Heart left ventricle (tissue), 13 donors: ENCODE measurements around the gene UST.

Experiments used
- CTCF ChIP-seq, 12 donors: fragments of 200-600 bp; sonication (generic) in 4 of 12; IDR thresholded peaks; one replicate each; pipeline versions ENCODE4 v1.5.0 to v1.8.0; 2018 to 2022; ENCODE audit warnings: antibody characterized with exemption in 12 of 12, mild to moderate bottlenecking in 5 of 12
- POLR2A ChIP-seq, 2 donors: fragments of 450-650 bp; IDR thresholded peaks; one replicate each; pipeline ENCODE4 v1.6.1; 2017; ENCODE audit warnings: antibody characterized with exemption in 2 of 2, mild to moderate bottlenecking in 2 of 2, moderate library complexity in 2 of 2
- donor health status: ischemic (EF 13 %, LVEDD 7.1; RV severe dilation, severe dysfunction).
- donor health status: DM: no; HTN: yes; CAD: no.
- donor health status: DM: no; HTN: no; CAD: no.
- donor health status: ischemic (EF 25% LVEDD 6.9; RV normal size, moderate dysfunction).
- donor health status: ischemic (EF 25% LVEDD 5.7; RV mildly dilated, moderate dysfunction).
- donor health status: ischemic (EF 35%, LVEDD 5.7; RV mildly dilated, moderate dysfunction).
- donor health status: nonischemic (EF 11% LVEDD 7.7; RV severe dilation, severe dysfunction).
- donor health status: DM: yes; HTN: yes; CAD: no.
- donor health status: PGD.
- donor health status: ischemic (EF 29% LVEDD 5.4; RV normal size, mild dysfunction).
- donor health status: nonischemic (EF 23%, LVEDD 6.1; RV moderate dilation, normal function).

DNA sequence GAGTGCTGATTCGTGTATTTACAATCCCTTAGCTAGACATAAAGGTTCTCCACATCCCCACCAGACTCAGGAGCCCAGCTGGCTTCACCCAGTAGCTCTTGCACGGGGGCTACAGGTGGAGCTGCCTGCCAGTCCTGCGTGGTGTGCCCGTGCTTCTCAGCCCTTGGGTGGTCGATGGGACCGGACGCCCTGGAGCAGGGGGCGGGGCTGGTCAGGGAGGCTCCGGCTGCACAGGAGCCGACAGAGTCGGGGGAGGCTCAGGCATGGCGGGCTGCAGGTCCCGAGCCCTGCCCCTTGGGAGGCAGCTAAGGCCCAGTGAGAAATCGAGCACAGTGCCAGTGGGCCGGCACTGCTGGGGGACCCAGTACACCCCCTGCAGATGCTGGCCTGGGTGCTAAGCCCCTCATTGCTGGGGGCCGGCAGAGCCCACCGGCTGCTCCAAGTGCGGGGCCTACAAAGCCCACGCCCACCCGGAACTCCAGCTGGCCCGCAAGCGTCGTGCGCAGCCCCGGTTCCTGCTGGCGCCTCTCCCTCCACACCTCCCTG lies 48.9 kb upstream of the UST start:
- TF ChIP-seq POLR2A (IDR thresholded peaks at IDR 0.05) (no peak), CTCF (IDR thresholded peaks at IDR 0.05) (no peak)
